LNCaP clone FGC (cell line): Measurements from ENCODE around the gene SCAMP4.

ENCODE experiments used
- DNase-seq: peaks from one replicate; pipeline ENCODE4 v3.0.0-alpha.2; 2011; ENCODE audit warnings: low read depth
- H3K4me3 ChIP-seq: 2 replicates; pipeline ENCODE4 v1.5.1; 2011; ENCODE audit warnings: mild to moderate bottlenecking, low read depth, low read length, control low read depth
- CTCF ChIP-seq: IDR thresholded peaks from 2 replicates; pipeline ENCODE4 v1.5.1; 2012; ENCODE audit warnings: mild to moderate bottlenecking; ENCODE audit not compliant: control insufficient read depth, insufficient read depth; ENCODE audit errors: extremely low read depth

The SCAMP4 gene

DNA sequence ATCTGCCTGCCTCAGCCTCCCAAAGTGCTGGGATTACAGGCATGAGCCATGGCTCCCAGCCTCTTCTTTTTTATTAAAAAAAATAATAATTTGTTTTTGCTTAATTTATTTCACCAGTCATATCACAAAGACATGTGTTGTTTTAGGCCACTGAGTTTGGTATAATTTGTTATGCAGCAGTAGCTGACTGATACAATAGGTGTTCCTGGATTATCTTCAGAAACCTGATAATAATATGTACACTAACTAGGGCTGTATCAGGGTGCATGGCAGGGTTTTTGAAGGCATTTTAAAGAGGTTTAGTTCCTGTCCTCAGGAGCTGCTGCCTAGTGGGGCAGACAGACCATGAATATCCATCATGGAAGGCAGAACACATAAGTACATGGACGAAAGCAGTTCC, 26.2 kb downstream of the SCAMP4 start:
- no peak for DNase-seq
- no peak for TF ChIP-seq CTCF
- H3K4me3 ChIP-seq = no peak overlapping the region

DNA sequence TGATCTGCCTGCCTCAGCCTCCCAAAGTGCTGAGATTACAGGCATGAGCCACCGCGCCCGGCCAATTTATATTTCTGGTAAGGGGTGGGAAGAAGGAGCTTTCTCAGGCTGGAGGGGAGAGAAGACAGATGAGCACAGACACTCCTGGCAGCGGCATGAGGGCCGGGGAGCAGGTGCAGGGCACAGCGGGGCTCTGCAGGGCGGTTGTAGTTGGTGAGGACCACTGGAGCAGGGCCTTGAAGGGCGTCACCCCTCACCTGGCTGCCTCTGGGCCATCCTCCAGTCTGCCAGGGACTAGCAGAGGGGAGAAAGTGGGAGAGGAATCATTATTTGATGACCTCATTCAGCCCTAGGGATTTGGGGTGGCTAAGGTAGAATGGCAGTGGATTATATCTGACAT, 27.2 kb downstream of the SCAMP4 start:
- TF ChIP-seq CTCF = no peak
- no peak overlapping the region for H3K4me3 ChIP-seq
- DNase-seq = no peak

DNA sequence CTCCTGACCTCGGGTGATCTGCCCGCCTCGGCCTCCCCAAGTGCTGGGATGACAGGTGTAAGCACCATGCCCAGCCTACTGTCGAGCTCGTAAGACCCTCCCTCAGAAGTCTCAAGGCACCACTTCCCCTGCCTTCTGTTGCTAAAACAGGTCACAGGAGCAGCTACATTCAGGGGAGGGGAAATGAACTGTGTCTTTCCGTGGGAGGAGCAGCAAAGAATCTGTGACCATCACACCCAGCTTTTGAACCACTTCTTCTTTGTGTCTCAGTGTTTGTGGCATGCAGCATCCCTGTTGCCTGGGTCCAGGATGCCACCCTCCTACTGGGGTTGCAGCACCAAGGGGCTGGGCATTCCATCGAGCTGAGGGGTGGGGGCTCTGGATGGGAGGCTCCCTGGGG, 28.0 kb downstream of the SCAMP4 start:
- no peak overlapping the region for H3K4me3 ChIP-seq
- DNase-seq = no peak

DNA sequence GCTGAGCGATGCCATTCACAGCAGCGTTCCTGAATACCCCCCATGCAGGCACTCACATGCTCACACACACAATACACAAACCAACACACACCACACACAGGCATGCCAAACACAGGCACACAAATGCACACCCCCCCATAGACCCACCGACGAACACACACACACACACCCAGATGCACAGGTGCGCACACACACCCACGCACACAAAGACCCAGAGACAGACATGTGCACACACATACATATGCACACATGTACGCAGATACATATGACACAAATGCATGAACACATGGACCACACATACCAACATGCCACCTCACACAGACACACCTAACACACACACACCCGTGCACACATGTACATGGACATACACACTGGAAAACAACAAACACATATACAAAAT, 28.7 kb downstream of the SCAMP4 start:
- no peak for DNase-seq
- H3K4me3 ChIP-seq = no peak overlapping the region

More for the DNA sequence above, 28.0 kb downstream of the SCAMP4 start:
- no peak for TF ChIP-seq CTCF

GRCh38 chr19:1935484-1936208, 30.4 kb downstream of the SCAMP4 start:
- DNase-seq = peak; percentile 58
- no peak for TF ChIP-seq CTCF
- H3K4me3 ChIP-seq = no peak overlapping the region

More for the DNA sequence above, 28.7 kb downstream of the SCAMP4 start:
- TF ChIP-seq CTCF = no peak

DNA sequence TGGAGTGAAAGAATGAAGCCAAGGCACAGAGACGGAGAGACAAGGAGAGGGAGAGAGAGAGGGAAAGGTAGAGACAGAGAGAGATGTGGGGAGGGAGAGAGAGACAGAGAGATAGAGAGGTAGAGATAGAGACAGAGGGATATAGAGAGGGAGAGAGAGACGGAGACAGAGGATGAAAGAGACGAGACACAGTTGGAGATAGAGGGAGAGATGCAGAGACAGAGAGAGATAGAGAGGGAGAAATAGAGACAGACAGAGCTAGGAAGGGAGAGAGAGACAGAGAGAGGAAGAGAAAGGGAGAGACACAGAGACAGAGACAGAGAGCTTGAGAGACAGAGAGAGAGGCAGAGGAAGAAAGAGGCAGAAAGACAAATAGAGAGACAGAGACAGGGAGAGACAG, 31.2 kb downstream of the SCAMP4 start:
- DNase-seq = no peak
- TF ChIP-seq CTCF = no peak
- H3K4me3 ChIP-seq = no peak overlapping the region

GRCh38 chr19:1936916-1937610, 31.9 kb downstream of the SCAMP4 start:
- TF ChIP-seq CTCF = no peak
- H3K4me3 ChIP-seq = no peak overlapping the region
- DNase-seq = no peak
